Endothelial cell of umbilical vein (primary cell): ENCODE results near the gene MIS18A. TPM values are rescaled to one million over a fixed set of nuclear protein-coding genes. Genes with fewer than 3 reads are reported as not detected.

ENCODE experiments used
- BruUV-seq: library from RNA; stranded (reverse); fragments of 400-500 nt; replicated peaks from 2 replicates; lab custom pipeline; 2021; lab: Mats Ljungman, UMichigan
- CTCF ChIA-PET: fragments of 300-600, 350-600 bp; sonication (Branson Sonifier 250); formaldehyde crosslinking; loops from one replicate; lab custom pipeline; 2021; ENCODE audit warnings: antibody characterized with exemption, inconsistent platforms; lab: Charles Lee
- POLR2A ChIA-PET: fragments of 300-600, 350-600 bp; sonication (Branson Sonifier 250); formaldehyde crosslinking; loops from one replicate; lab custom pipeline; 2021; ENCODE audit warnings: antibody characterized with exemption, inconsistent platforms; lab: Charles Lee
- DNase-seq: peaks from one replicate; pipeline ENCODE4 v3.0.0-alpha.2; 2011; ENCODE audit warnings: low read depth, low spot score
- FAIRE-seq: peaks from 2 replicates; lab custom pipeline; 2011; peaks lifted over from hg19 to GRCh38; lab: Jason Lieb, UNC
- H2AFZ ChIP-seq: 2 replicates; pipeline ENCODE4 v1.6.0; 2012; ENCODE audit warnings: low read depth, low read length, control low read depth, inconsistent platforms
- H3K27ac ChIP-seq: 2 replicates; pipeline ENCODE4 v1.5.1; 2011; ENCODE audit warnings: low read depth, mild to moderate bottlenecking, control low read depth, low read length, moderate library complexity; ENCODE audit not compliant: insufficient read depth
- H3K27me3 ChIP-seq, 2 experiments: 2 replicates each; pipeline versions ENCODE4 v1.6.0 to v1.6.1; 2011; ENCODE audit warnings: low read length in 2 of 2, mixed read lengths in 1 of 2; ENCODE audit not compliant: control insufficient read depth in 2 of 2, insufficient read depth in 2 of 2
- H3K36me3 ChIP-seq, 2 experiments: 2 replicates in 1 of 2; 3 replicates in 1 of 2; pipeline ENCODE4 v1.5.1; 2011; ENCODE audit warnings: low read length in 2 of 2, mild to moderate bottlenecking in 1 of 2, moderate library complexity in 1 of 2; ENCODE audit not compliant: control insufficient read depth in 2 of 2, insufficient read depth in 2 of 2; ENCODE audit errors: extremely low read depth in 1 of 2
- H3K4me1 ChIP-seq: 3 replicates; pipeline ENCODE4 v1.5.1; 2011; ENCODE audit warnings: mild to moderate bottlenecking, low read length; ENCODE audit not compliant: control insufficient read depth, insufficient read depth; ENCODE audit errors: extremely low read depth
- H3K4me2 ChIP-seq: 2 replicates; pipeline ENCODE4 v1.6.1; 2011; ENCODE audit warnings: low read length, control low read depth, mixed read lengths; ENCODE audit not compliant: insufficient read depth
- H3K4me3 ChIP-seq, 3 experiments: fragments of 200-600 bp in 1 of 3; sonication (generic), shearing (Covaris generic) in 1 of 3; replicated peaks in 1 of 3; 2 replicates each; pipeline ENCODE4 v1.5.1; 2011 to 2016; ENCODE audit warnings: control low read depth in 3 of 3, low read length in 3 of 3, mild to moderate bottlenecking in 2 of 3, inconsistent platforms in 1 of 3, low read depth in 1 of 3, moderate library complexity in 1 of 3; ENCODE audit not compliant: insufficient read depth in 1 of 3
- H3K79me2 ChIP-seq: 2 replicates; pipeline ENCODE4 v1.6.0; 2012; ENCODE audit warnings: low read length, inconsistent platforms; ENCODE audit not compliant: control insufficient read depth, insufficient read depth
- H3K9ac ChIP-seq: replicated peaks from 2 replicates; pipeline ENCODE3; 2011; ENCODE audit warnings: low read length, control low read depth; ENCODE audit not compliant: insufficient read depth; ENCODE audit errors: extremely low read depth
- H3K9me1 ChIP-seq: replicated peaks from 3 replicates; pipeline ENCODE4 v1.6.0; 2011; ENCODE audit warnings: mild to moderate bottlenecking, low read length; ENCODE audit not compliant: control insufficient read depth, insufficient read depth; ENCODE audit errors: extremely low read depth
- H3K9me3 ChIP-seq: replicated peaks from 2 replicates; pipeline ENCODE4 v1.5.1; 2012; ENCODE audit warnings: low read length, inconsistent platforms; ENCODE audit not compliant: control insufficient read depth, insufficient read depth
- H4K20me1 ChIP-seq: replicated peaks from 2 replicates; pipeline ENCODE3; 2011; ENCODE audit warnings: mild to moderate bottlenecking, low read length; ENCODE audit not compliant: control insufficient read depth, insufficient read depth; ENCODE audit errors: extremely low read depth
- EZH2 ChIP-seq: IDR thresholded peaks from 2 replicates; pipeline ENCODE4 v1.6.1; 2012; ENCODE audit warnings: borderline replicate concordance, low read depth, mild to moderate bottlenecking, moderate library complexity, low read length, inconsistent platforms; ENCODE audit not compliant: severe bottlenecking
- FOS ChIP-seq: IDR thresholded peaks from 2 replicates; pipeline ENCODE4 v1.6.1; 2011; ENCODE audit warnings: mild to moderate bottlenecking, low read length, moderate library complexity, borderline replicate concordance; ENCODE audit not compliant: insufficient read depth
- GATA2 ChIP-seq: IDR thresholded peaks from 2 replicates; pipeline ENCODE4 v1.7.0; 2011; ENCODE audit warnings: low read depth, mild to moderate bottlenecking, moderate library complexity, mixed read lengths, low read length; ENCODE audit not compliant: insufficient read length, insufficient read depth
- JUN ChIP-seq: IDR thresholded peaks from 2 replicates; pipeline ENCODE4 v1.6.1; 2011; ENCODE audit warnings: borderline replicate concordance, low read depth; ENCODE audit not compliant: insufficient read length, insufficient read depth
- MYC ChIP-seq: IDR thresholded peaks from one replicate; pipeline ENCODE4 v1.6.1; 2011; ENCODE audit warnings: mild to moderate bottlenecking, low read depth, low read length
- POLR2A ChIP-seq: IDR thresholded peaks from 2 replicates; pipeline ENCODE4 v1.6.1; 2012; ENCODE audit warnings: low read depth, mild to moderate bottlenecking, control low read depth, low read length
- POLR2AphosphoS5 ChIP-seq: IDR thresholded peaks from 2 replicates; pipeline ENCODE4 v1.6.1; 2012; ENCODE audit warnings: low read depth, mild to moderate bottlenecking, control low read depth, low read length, moderate library complexity; ENCODE audit not compliant: insufficient read depth
- dilution Hi-C: fragments of 300-500 bp; cut with MboI; formaldehyde crosslinking; loops from one replicate; pipeline ENCODE4 v1.15.0; 2019; ENCODE audit warnings: low sequenced_read_pairs; ENCODE audit not compliant: extremely low pct_ligation_motif_present
- intact Hi-C: fragments of 100-400 bp; cut with micrococcal nuclease; formaldehyde crosslinking; loops from one replicate; pipeline ENCODE4 v1.10.0; 2022
- polyA plus RNA-seq, 4 experiments: library from polyadenylated mRNA; depleted of rRNA in 3 of 4; stranded (reverse) in 3 of 4; unstranded in 1 of 4; fragments of >200 nt; gene quantifications; 2 replicates each; pipeline versions ENCODE4 v1.2.1 to v1.2.3, GENCODE V29; 2011 to 2012; ENCODE audit warnings: missing spikeins in 1 of 4
- total RNA-seq: library from RNA; stranded (reverse); gene quantifications from 2 replicates; pipeline ENCODE4 v1.2.3, GENCODE V29; 2021
- TF ChIP-seq, protein P1 (sequence below), 2 donors: IDR thresholded peaks; 1 replicate in 1 of 2; 2 replicates in 1 of 2; pipeline ENCODE4 v1.5.1; 2011; ENCODE audit warnings: low read length in 2 of 2, mild to moderate bottlenecking in 2 of 2, moderate library complexity in 2 of 2, control low read depth in 1 of 2, inconsistent platforms in 1 of 2, low read depth in 1 of 2; ENCODE audit not compliant: insufficient read depth in 1 of 2; ENCODE audit errors: extremely low read depth in 1 of 2
- TF ChIP-seq, protein P2 (sequence below): IDR thresholded peaks from 2 replicates; pipeline ENCODE4 v1.6.1; 2011; ENCODE audit not compliant: insufficient read depth, insufficient read length

The MIS18A gene
- total and polyA plus RNA-seq, 2 donors (not counting 3 experiments of a cell fraction or from before 2014, with no cell fraction given): 7.9 to 19.7 TPM

GRCh38 chr21:32297449-32297848 is 18.6 kb upstream of the MIS18A start:
- FAIRE-seq (no peak), DNase-seq (no peak)
- Histone ChIP-seq H3K27me3 (no peaks in the 10 kb centered on the region), H3K27ac (no peak overlapping the region), H2AFZ (no peak overlapping the region), H3K4me2 (no peak overlapping the region), H3K9me3 (no peaks in the 10 kb centered on the region), H3K4me1 (no peaks in the 10 kb centered on the region), H4K20me1 (no peaks in the 10 kb centered on the region), H3K36me3 (no peaks in the 10 kb centered on the region), H3K9ac (no peak overlapping the region), H3K9me1 (no peaks in the 10 kb centered on the region), H3K79me2 (no peaks in the 10 kb centered on the region), H3K4me3 (no peak overlapping the region)
- POLR2A ChIA-PET: no interaction called here
- no TSS peak for BruUV-seq
- CTCF ChIA-PET: no interaction called here
- TF ChIP-seq MYC (no peak), POLR2AphosphoS5 (no peak), FOS (no peak), JUN (no peak), POLR2A (no peak), GATA2 (no peak), EZH2 (no peak)
- TF ChIP-seq, protein P1, sequence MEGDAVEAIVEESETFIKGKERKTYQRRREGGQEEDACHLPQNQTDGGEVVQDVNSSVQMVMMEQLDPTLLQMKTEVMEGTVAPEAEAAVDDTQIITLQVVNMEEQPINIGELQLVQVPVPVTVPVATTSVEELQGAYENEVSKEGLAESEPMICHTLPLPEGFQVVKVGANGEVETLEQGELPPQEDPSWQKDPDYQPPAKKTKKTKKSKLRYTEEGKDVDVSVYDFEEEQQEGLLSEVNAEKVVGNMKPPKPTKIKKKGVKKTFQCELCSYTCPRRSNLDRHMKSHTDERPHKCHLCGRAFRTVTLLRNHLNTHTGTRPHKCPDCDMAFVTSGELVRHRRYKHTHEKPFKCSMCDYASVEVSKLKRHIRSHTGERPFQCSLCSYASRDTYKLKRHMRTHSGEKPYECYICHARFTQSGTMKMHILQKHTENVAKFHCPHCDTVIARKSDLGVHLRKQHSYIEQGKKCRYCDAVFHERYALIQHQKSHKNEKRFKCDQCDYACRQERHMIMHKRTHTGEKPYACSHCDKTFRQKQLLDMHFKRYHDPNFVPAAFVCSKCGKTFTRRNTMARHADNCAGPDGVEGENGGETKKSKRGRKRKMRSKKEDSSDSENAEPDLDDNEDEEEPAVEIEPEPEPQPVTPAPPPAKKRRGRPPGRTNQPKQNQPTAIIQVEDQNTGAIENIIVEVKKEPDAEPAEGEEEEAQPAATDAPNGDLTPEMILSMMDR (IDR thresholded peaks at IDR 0.05; ENCODE audit: extremely low read depth in 1 of 2, insufficient read depth in 1 of 2, low read depth in 1 of 2, low read length in 2 of 2): no peak
- TF ChIP-seq, protein P2, sequence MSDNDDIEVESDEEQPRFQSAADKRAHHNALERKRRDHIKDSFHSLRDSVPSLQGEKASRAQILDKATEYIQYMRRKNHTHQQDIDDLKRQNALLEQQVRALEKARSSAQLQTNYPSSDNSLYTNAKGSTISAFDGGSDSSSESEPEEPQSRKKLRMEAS: no peak
- intact Hi-C loops: no loop called here
- dilution Hi-C loops: no loop called here
